Activated naive CD4-positive, alpha-beta T cell (primary cell): ENCODE data around the gene PIKFYVE.
"Not testable (repeated sequence)": the region's sequence is repeated elsewhere in the genome, so short reads cannot be mapped to it uniquely, and the experiment has no call there.

Source experiments
- DNase-seq, 4 experiments: peaks; one replicate each; lab custom pipeline; 2025; lab: John Stamatoyannopoulos, UW

PIKFYVE gene

DNA sequence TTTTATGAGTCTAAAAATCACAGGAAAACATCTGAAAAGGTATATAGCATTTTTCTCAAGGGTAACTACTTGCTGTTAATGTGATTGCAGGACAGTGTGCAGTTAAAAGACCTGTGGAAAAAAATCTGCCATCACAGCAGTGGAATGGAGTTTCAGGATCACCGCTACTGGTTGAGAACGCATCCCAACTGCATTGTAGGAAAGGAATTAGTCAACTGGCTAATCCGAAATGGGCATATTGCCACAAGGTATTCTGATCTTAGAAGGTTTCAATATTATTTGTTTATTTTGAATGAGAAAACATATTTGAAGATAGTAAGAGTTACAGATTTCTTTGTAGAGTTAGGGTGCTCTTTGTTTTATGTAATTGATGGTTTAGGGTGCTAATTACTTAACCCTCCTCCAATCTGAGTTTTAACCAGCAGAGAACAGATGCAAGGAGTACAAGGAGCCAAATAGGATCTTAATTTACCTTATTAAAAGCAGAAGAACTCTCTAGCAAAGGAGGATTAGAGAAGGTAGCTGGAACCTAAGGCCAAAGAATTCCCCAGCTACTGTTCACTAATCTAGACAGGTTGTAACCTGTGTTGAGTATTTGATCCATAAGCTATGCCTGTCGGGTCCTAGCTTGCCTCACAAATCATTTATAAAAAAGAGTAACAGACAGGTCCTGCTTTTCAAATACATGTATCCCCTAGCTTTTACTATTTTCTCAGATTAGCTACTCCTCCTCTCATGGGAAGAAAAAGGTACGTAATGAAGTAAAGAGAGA, 35.0 kb downstream of the PIKFYVE start:
- no peak for DNase-seq

GRCh38 chr2:208304157-208304556, 38.1 kb downstream of the PIKFYVE start:
- no peak for DNase-seq

DNA sequence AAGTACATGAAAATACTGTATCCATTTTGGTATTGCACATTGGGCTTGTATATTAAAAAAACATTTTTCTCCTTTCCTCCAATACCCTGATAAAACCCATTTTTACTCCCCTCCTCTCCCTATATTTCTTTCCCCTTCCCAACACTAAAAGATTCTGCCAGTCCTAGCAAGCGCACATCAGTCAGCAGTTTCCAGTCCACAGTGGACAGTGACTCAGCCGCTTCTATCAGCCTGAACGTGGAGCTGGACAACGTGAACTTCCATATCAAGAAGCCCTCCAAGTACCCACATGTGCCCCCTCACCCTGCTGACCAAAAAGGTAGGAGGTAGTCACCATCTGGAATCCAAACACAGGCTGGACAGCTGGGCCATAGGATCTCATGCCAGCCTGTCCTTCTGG, 38.6 kb downstream of the PIKFYVE start:
- DNase-seq: no peak

GRCh38 chr2:208306291-208306690, 40.2 kb downstream of the PIKFYVE start:
- DNase-seq: no peak

GRCh38 chr2:208311321-208311720, 45.3 kb downstream of the PIKFYVE start:
- no peak for DNase-seq

DNA sequence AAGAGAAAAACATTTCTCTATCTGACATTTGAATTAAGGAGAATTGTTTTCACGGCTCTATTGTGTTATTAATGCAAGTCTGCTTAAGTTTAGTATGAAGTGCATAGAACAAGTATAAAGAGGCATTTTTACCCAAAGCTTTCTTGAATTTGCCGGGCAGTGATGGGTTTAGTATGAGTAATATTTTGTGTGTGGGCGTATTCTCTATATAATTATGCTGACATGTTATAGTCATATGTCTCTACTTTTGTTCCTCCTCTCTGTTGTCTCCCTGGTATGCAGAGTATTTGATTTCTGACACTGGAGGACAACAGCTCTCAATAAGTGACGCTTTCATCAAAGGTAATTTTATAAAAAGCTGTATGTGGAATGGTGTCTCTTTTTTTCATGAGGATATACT, 45.9 kb downstream of the PIKFYVE start:
- DNase-seq: no peak

- no peak for DNase-seq
Measured at GRCh38 chr2:208315081-208315788, 49.2 kb downstream of the PIKFYVE start.

- no peak for DNase-seq
Measured at GRCh38 chr2:208318127-208318526, 52.1 kb downstream of the PIKFYVE start.

GRCh38 chr2:208319391-208319790, 53.3 kb downstream of the PIKFYVE start:
- no peak for DNase-seq

GRCh38 chr2:208320686-208321085, 54.6 kb downstream of the PIKFYVE start:
- no peak for DNase-seq

GRCh38 chr2:208326016-208326415, 60.0 kb downstream of the PIKFYVE start:
- DNase-seq: no peak

DNA sequence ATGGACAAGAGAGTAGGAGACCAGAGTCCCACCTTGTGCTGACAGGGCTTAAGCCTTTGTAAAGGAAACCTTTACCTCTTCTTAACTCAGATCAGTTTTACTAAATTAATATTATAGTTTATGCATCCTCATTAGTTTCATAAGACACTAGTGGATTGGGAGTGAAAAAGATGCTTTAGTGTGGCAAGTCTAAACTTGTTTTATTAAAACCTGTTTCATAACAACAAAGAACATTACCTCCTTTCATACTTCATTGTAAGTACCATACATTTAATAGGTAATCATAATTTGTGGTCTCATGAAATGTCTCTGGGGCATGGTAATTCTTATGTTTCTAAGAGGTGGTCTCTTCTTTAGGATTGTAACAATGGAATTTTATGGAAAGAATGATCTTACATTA, 63.4 kb downstream of the PIKFYVE start:
- no peak for DNase-seq

- DNase-seq: no peak
Measured at GRCh38 chr2:208334230-208334629, 68.2 kb downstream of the PIKFYVE start.

- no peak for DNase-seq
Measured at GRCh38 chr2:208346756-208347155, 80.7 kb downstream of the PIKFYVE start.

- DNase-seq: no peak
Measured at GRCh38 chr2:208350610-208351009, 84.6 kb downstream of the PIKFYVE start.

- no peak for DNase-seq
Measured at GRCh38 chr2:208352644-208353567, 86.9 kb downstream of the PIKFYVE start.

DNA sequence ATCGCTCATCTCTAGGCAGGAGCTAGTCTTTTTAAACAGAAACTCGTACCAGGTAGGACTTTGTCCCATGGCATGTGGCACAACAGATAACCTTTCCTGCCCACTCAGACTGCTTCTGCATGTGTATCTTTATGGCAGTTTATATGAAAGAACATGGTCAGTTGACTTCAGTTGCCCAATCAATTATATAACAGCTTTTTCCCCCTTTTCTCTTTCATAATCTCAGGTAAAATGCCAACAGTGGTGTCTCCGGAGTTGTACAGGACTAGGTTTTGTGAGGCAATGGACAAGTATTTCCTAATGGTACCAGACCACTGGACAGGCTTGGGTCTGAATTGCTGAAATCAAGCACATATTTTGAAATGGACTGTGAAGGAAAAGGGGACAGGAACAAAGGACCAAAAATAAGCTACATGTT, 88.9 kb downstream of the PIKFYVE start:
- no peak for DNase-seq

DNA sequence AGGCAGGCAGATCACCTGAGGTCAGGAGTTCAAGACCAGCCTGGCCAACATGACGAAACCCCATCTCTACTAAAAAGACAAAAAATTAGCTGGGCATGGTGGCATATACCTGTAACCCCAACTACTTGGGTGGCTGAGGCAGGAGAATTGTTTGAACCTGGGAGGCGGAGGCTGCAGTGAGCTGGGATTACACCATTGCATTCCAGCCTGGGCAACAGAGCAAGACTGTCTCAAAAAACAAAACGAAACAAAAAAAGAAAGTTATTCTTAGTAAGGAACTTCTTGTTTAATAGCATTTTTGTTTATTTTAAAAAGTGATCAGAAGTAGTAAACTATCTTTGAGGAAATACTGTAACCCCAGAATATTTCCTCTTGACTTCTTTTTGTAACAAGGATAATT, 90.4 kb downstream of the PIKFYVE start:
- not testable (repeated sequence) for DNase-seq

DNA sequence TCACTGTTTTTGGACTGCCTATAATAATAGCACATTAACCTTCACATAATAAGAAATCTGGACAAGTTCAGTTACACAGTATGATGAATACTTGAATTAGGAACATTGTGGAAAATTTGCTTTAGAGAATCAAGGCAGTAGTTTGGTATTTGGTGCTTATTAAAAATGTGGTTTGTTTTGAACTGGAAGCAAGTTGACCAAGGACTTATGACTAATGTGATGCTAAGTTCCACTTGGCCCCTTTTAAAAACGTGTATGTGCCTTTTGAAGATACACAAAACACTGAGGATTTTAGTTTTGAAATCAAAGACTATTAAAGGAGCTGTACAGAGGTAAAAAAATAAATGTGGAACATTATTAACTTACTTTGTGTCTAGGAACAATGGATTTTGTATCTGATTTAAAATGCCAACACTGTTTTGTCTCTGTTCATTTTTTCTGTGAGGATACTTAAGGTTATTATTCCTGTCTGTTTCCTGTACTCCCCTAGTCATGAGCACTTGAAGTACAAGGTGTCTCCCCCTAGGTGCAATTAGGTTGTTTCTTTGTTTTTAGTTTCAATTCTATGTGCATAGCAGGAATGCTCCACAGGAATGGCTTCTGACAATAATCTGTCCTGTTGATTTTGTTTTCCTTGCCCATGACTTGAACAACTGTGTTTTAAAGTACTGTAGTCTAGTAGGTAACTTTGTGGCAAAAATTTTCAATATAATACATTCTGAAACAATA, 91.0 kb downstream of the PIKFYVE start:
- DNase-seq: no peak

- no peak for DNase-seq
Measured at GRCh38 chr2:208358758-208359631, 92.9 kb downstream of the PIKFYVE start.

DNA sequence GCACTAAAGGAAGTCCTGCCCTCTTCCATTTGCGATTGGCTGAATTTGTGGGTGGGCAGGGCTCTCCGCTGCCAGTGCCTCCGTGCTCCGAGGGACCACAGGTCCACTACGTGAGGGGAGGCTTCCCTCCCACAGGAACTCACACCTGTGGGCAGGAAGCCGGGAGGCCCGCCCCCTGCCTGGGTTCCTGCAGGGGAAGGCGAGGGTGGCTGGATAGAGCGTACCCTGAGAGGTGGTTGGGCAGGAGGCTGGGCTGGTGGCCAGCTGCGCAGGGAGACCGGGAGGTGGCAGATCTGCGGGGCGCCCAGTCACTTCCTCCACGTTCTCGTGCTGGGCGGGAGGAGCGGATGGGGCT, 93.6 kb downstream of the PIKFYVE start:
- DNase-seq: no peak
